Measurements from ENCODE around the gene CCDC92B. TPM values are rescaled to one million over a fixed set of nuclear protein-coding genes. Genes with fewer than 3 reads are reported as not detected.

Gene CCDC92B
- total RNA-seq, 1 donor from 2014 or later, result 1.3 TPM

- H3K27me3 Mint-ChIP-seq, result no peaks in the 10 kb centered on the region
- TF ChIP-seq, protein P1, sequence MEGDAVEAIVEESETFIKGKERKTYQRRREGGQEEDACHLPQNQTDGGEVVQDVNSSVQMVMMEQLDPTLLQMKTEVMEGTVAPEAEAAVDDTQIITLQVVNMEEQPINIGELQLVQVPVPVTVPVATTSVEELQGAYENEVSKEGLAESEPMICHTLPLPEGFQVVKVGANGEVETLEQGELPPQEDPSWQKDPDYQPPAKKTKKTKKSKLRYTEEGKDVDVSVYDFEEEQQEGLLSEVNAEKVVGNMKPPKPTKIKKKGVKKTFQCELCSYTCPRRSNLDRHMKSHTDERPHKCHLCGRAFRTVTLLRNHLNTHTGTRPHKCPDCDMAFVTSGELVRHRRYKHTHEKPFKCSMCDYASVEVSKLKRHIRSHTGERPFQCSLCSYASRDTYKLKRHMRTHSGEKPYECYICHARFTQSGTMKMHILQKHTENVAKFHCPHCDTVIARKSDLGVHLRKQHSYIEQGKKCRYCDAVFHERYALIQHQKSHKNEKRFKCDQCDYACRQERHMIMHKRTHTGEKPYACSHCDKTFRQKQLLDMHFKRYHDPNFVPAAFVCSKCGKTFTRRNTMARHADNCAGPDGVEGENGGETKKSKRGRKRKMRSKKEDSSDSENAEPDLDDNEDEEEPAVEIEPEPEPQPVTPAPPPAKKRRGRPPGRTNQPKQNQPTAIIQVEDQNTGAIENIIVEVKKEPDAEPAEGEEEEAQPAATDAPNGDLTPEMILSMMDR (conservative IDR thresholded peaks at IDR 0.05), result no peak
- H3K4me1 Mint-ChIP-seq (ENCODE audit: unreplicated experiment), result peaks cover 10% of the 10 kb centered on the region
- no peak for DNase-seq (ENCODE audit: extremely low spot score, unreplicated experiment)
- H3K27ac Mint-ChIP-seq, result no peak overlapping the region
- no peak overlapping the region for H3K4me3 Mint-ChIP-seq
- peaks cover 4% of the 10 kb centered on the region for H3K36me3 Mint-ChIP-seq
- no peaks in the 10 kb centered on the region for H3K9me3 Mint-ChIP-seq
Measured at GRCh38 chr17:2704031-2704889, 45.2 kb downstream of the CCDC92B start.

GRCh38 chr17:2703606-2704005 lies 45.8 kb downstream of the CCDC92B start:
- Mint-ChIP-seq H3K27me3 (no peaks in the 10 kb centered on the region), H3K4me1 (ENCODE audit: unreplicated experiment) (peaks cover 9% of the 10 kb centered on the region), H3K36me3 (peaks cover 4% of the 10 kb centered on the region), H3K4me3 (no peak overlapping the region), H3K9me3 (no peaks in the 10 kb centered on the region), H3K27ac (no peak overlapping the region)
- TF ChIP-seq, protein P1 (conservative IDR thresholded peaks at IDR 0.05), result no peak
- no peak for DNase-seq (ENCODE audit: extremely low spot score, unreplicated experiment)

- no peaks in the 10 kb centered on the region for H3K27me3 Mint-ChIP-seq
- H3K4me3 Mint-ChIP-seq, result no peak overlapping the region
- H3K4me1 Mint-ChIP-seq (ENCODE audit: unreplicated experiment), result peaks cover 6% of the 10 kb centered on the region
- TF ChIP-seq, protein P1 (conservative IDR thresholded peaks at IDR 0.05), result no peak
- no peak overlapping the region for H3K27ac Mint-ChIP-seq
- no peaks in the 10 kb centered on the region for H3K9me3 Mint-ChIP-seq
- no peak for DNase-seq (ENCODE audit: extremely low spot score, unreplicated experiment)
- peaks cover 4% of the 10 kb centered on the region for H3K36me3 Mint-ChIP-seq
Measured at GRCh38 chr17:2703181-2703580, 46.3 kb downstream of the CCDC92B start.

- no peak for DNase-seq (ENCODE audit: extremely low spot score, unreplicated experiment)
- Mint-ChIP-seq H3K4me1 (ENCODE audit: unreplicated experiment) (peaks cover 6% of the 10 kb centered on the region), H3K27ac (no peak overlapping the region), H3K4me3 (no peak overlapping the region), H3K36me3 (peaks cover 4% of the 10 kb centered on the region), H3K27me3 (no peaks in the 10 kb centered on the region), H3K9me3 (no peaks in the 10 kb centered on the region)
- TF ChIP-seq, protein P1 (conservative IDR thresholded peaks at IDR 0.05), result no peak
Measured at GRCh38 chr17:2701996-2702741, 47.3 kb downstream of the CCDC92B start.

- Mint-ChIP-seq H3K9me3 (no peaks in the 10 kb centered on the region), H3K4me1 (ENCODE audit: unreplicated experiment) (peaks cover 6% of the 10 kb centered on the region), H3K27me3 (no peaks in the 10 kb centered on the region), H3K36me3 (peaks cover 4% of the 10 kb centered on the region), H3K4me3 (no peak overlapping the region), H3K27ac (no peak overlapping the region)
- TF ChIP-seq, protein P1 (conservative IDR thresholded peaks at IDR 0.05), result no peak
- DNase-seq (ENCODE audit: extremely low spot score, unreplicated experiment), result no peak
Measured at GRCh38 chr17:2701161-2701995, 48.1 kb downstream of the CCDC92B start.

All from type B pancreatic cell (in vitro differentiated cells).